Choroid plexus epithelial cell (primary cell): Measurements from ENCODE around the gene NCKAP5L.
"Not testable (repeated sequence)": the region's sequence is repeated elsewhere in the genome, so short reads cannot be mapped to it uniquely, and the experiment has no call there.

Source experiments
- DNase-seq: peaks from one replicate; pipeline ENCODE4 v3.0.0-alpha.2; 2010; ENCODE audit warnings: low read depth
- H3K4me3 ChIP-seq: 2 replicates; pipeline ENCODE4 v1.5.1; 2011; ENCODE audit warnings: low read depth, mild to moderate bottlenecking, control low read depth, low read length, moderate library complexity
- CTCF ChIP-seq: conservative IDR thresholded peaks from 2 replicates; pipeline ENCODE4 v1.5.1; 2011; ENCODE audit warnings: low read depth, mild to moderate bottlenecking, control low read depth, inconsistent platforms, low read length, moderate library complexity

Gene NCKAP5L

GRCh38 chr12:49863946-49864797 lies 36.0 kb upstream of the NCKAP5L start:
- no peak overlapping the region for H3K4me3 ChIP-seq
- DNase-seq, result no peak
- no peak for TF ChIP-seq CTCF

- DNase-seq, result not testable (repeated sequence)
These were observed 32.7 kb upstream of the NCKAP5L start for GRCh38 chr12:49860921-49861320.

GRCh38 chr12:49855890-49856289 lies 27.7 kb upstream of the NCKAP5L start:
- not testable (repeated sequence) for H3K4me3 ChIP-seq

More at GRCh38 chr12:49860921-49861320, 32.7 kb upstream of the NCKAP5L start:
- H3K4me3 ChIP-seq, result not testable (repeated sequence)

GRCh38 chr12:49854976-49855375 lies 26.8 kb upstream of the NCKAP5L start:
- H3K4me3 ChIP-seq, result no peak overlapping the region
- DNase-seq, result no peak
- TF ChIP-seq CTCF, result no peak

More at GRCh38 chr12:49855890-49856289, 27.7 kb upstream of the NCKAP5L start:
- not testable (repeated sequence) for DNase-seq

- H3K4me3 ChIP-seq, result no peak overlapping the region
- DNase-seq, result no peak
- no peak for TF ChIP-seq CTCF
These were observed 25.5 kb upstream of the NCKAP5L start for GRCh38 chr12:49853671-49854070.

- no peak for TF ChIP-seq CTCF
- no peak overlapping the region for H3K4me3 ChIP-seq
- DNase-seq, result no peak
These were observed 18.9 kb upstream of the NCKAP5L start for GRCh38 chr12:49847161-49847560.

GRCh38 chr12:49846032-49846431 lies 17.8 kb upstream of the NCKAP5L start:
- no peak for TF ChIP-seq CTCF
- no peak for DNase-seq
- H3K4me3 ChIP-seq, result no peak overlapping the region

GRCh38 chr12:49843876-49844437 lies 15.7 kb upstream of the NCKAP5L start:
- H3K4me3 ChIP-seq, result no peak overlapping the region
- no peak for DNase-seq
- no peak for TF ChIP-seq CTCF
